Colonic mucosa (tissue), 4 donors: ENCODE data around the gene INKA2. TPM values are rescaled to one million over a fixed set of nuclear protein-coding genes. Genes with fewer than 3 reads are reported as not detected.

ENCODE experiments used
- DNase-seq: peaks from one replicate; pipeline ENCODE4 v3.0.0-alpha.2; 2020
- H3K27ac ChIP-seq: fragments of 200-600 bp; one replicate; pipeline ENCODE4 v1.8.0; 2021
- H3K27me3 ChIP-seq: fragments of 200-600 bp; one replicate; pipeline ENCODE4 v1.8.0; 2021
- H3K36me3 ChIP-seq: fragments of 200-600 bp; one replicate; pipeline ENCODE4 v1.8.0; 2021
- H3K4me1 ChIP-seq: fragments of 200-600 bp; one replicate; pipeline ENCODE4 v1.8.0; 2021; ENCODE audit warnings: mild to moderate bottlenecking
- H3K4me3 ChIP-seq: fragments of 200-600 bp; one replicate; pipeline ENCODE4 v1.8.0; 2021
- H3K9ac ChIP-seq, 2 donors: one replicate each; pipeline ENCODE4 v1.7.0; 2013; ENCODE audit warnings: control low read depth in 2 of 2, low read depth in 2 of 2, low read length in 2 of 2
- H3K9me3 ChIP-seq: fragments of 200-600 bp; one replicate; pipeline ENCODE4 v1.8.0; 2021
- intact Hi-C: fragments of 100-400 bp; cut with DNase I; formaldehyde crosslinking; loops from one replicate; pipeline ENCODE4 v1.14.1; 2022
- total RNA-seq, 2 donors: library from RNA; stranded (reverse); fragmentation: NEBNext Ultra II Directional in 1 of 2; extraction: Animal tissue kit (Norgen Biotek cat#: 25700) in 1 of 2; gene quantifications; one replicate each; pipeline ENCODE4 v1.2.1, GENCODE V29; 2021
- TF ChIP-seq, protein P1 (sequence below): fragments of 200-600 bp; IDR thresholded peaks from one replicate; pipeline ENCODE4 v1.8.0; 2022; ENCODE audit warnings: antibody characterized with exemption, mild to moderate bottlenecking
- donor health status: healthy.
- donor health status: DM: no; HTN: no; CAD: no.
- donor health status: DM: no; HTN: no; CAD: no.

INKA2 gene
- total RNA-seq, 2 donors from 2014 or later: 2.2 to 4.0 TPM

DNA sequence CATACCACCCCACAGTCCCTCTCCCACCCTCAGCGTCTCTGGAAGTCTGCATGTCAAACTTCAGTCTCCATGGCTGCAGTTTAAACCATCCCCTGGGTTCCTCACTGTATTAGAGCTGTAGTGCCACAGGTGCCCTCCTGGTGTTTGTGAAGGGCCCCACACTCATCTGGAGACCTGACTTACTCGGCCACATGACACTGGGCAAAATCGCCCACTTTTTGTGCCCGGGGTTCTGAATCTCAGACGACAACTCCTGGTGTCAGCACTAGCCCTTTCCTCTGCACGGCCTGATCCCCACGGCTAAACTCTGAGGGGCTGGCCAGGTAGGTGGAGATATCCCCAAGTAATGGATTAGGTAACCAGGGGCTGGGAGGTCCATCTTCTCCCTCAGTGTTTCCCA is 6.5 kb downstream of the INKA2 start:
- no peak overlapping the region for H3K4me3 ChIP-seq
- intact Hi-C loops: no loop called here
- DNase-seq: no peak
- peaks cover 1% of the 10 kb centered on the region for H3K4me1 ChIP-seq
- H3K27ac ChIP-seq: no peak overlapping the region
- H3K27me3 ChIP-seq: no peaks in the 10 kb centered on the region
- H3K36me3 ChIP-seq: no peaks in the 10 kb centered on the region
- TF ChIP-seq, protein P1, sequence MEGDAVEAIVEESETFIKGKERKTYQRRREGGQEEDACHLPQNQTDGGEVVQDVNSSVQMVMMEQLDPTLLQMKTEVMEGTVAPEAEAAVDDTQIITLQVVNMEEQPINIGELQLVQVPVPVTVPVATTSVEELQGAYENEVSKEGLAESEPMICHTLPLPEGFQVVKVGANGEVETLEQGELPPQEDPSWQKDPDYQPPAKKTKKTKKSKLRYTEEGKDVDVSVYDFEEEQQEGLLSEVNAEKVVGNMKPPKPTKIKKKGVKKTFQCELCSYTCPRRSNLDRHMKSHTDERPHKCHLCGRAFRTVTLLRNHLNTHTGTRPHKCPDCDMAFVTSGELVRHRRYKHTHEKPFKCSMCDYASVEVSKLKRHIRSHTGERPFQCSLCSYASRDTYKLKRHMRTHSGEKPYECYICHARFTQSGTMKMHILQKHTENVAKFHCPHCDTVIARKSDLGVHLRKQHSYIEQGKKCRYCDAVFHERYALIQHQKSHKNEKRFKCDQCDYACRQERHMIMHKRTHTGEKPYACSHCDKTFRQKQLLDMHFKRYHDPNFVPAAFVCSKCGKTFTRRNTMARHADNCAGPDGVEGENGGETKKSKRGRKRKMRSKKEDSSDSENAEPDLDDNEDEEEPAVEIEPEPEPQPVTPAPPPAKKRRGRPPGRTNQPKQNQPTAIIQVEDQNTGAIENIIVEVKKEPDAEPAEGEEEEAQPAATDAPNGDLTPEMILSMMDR: no peak
- H3K9ac ChIP-seq: no peak overlapping the region
- H3K9me3 ChIP-seq: no peaks in the 10 kb centered on the region

DNA sequence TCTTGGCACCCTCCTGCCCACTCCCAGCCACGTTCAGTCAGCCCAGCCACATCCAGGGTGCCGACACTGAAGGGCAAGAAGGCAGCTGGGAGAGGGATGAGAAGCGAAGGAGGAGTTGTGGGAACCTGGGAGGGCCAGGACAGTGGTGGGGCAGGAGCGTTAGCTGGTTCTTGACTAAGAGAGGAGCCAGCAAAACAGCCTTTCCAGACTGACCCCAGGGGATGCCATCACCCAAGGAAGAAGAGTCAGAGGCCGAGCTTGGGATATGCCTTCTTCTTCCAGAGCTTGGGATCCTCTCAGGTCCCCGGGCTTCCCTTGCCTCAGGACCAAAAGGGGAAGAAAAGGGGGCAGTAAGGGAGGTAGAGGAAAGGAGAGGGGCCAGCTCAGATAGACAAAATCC is 7.2 kb downstream of the INKA2 start:
- TF ChIP-seq, protein P1: no peak
- H3K27me3 ChIP-seq: no peaks in the 10 kb centered on the region
- no peak overlapping the region for H3K9ac ChIP-seq
- DNase-seq: peak; percentile 9
- no peak overlapping the region for H3K27ac ChIP-seq
- no peaks in the 10 kb centered on the region for H3K4me1 ChIP-seq
- H3K36me3 ChIP-seq: no peaks in the 10 kb centered on the region
- intact Hi-C loops: no loop called here
- no peak overlapping the region for H3K4me3 ChIP-seq
- H3K9me3 ChIP-seq: no peaks in the 10 kb centered on the region

DNA sequence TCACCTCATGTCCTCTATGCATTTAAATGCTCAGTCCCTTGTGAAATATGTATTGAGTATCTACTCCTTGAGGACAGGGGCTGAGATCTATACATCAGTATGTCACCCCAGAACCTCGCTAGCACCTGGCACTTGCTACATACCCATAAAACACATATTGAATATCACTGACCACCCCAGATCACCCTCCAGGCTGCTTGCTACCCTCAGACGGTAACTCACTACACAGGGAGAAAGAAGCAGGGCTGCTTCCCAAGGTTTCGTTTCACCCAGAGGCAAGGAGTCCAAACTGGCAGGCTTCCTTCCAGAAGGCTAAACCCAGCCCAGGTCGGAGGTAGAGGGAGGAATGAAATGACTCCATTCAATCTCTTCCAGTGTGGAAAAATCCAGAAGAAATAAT is 8.5 kb downstream of the INKA2 start:
- Histone ChIP-seq H3K27me3 (no peaks in the 10 kb centered on the region), H3K36me3 (no peaks in the 10 kb centered on the region), H3K4me3 (no peak overlapping the region), H3K9ac (no peak overlapping the region), H3K27ac (no peak overlapping the region), H3K4me1 (no peaks in the 10 kb centered on the region), H3K9me3 (no peaks in the 10 kb centered on the region)
- DNase-seq: peak; percentile 6
- intact Hi-C loops: no loop called here
- TF ChIP-seq, protein P1: no peak

DNA sequence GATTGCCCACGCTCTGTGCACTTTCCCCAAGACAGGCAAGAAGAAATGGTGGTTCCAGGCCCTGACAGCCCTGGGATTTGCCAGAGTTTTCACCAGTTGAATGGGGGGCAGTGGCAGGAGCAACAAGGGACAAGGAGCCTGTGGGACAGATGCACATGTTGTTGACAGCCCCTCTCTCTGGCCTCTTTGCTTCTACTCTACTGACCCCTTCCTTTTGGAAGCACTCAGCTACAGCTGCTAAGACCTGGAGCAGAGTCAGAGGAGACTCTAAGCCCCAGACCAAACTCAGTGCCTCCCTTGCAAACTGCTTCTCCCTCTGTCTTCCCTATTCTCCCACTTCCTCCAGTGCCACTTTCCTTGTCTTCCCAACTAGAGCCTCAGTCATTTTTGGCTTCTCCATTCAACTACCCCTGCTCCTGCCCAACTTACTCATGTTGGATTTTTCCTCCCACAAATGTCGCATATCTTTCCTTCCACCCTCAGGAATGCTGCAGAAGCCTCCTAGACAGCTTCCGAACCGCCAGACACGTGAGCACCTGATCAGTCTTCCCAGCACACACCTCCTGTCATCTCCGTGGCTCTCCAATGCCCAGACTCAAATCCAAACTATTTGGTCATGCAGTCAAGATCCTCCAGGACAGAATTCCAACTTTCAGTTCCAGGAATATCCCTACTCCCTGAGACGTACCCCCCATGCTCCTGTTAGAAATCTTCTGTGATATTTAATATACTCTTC is 9.1 kb downstream of the INKA2 start:
- Histone ChIP-seq H3K9ac (no peak overlapping the region), H3K9me3 (no peaks in the 10 kb centered on the region), H3K4me1 (no peaks in the 10 kb centered on the region), H3K27me3 (no peaks in the 10 kb centered on the region), H3K27ac (no peak overlapping the region), H3K36me3 (no peaks in the 10 kb centered on the region), H3K4me3 (no peak overlapping the region)
- peak; percentile 13 for DNase-seq
- TF ChIP-seq, protein P1: no peak
- intact Hi-C loops: no loop called here

DNA sequence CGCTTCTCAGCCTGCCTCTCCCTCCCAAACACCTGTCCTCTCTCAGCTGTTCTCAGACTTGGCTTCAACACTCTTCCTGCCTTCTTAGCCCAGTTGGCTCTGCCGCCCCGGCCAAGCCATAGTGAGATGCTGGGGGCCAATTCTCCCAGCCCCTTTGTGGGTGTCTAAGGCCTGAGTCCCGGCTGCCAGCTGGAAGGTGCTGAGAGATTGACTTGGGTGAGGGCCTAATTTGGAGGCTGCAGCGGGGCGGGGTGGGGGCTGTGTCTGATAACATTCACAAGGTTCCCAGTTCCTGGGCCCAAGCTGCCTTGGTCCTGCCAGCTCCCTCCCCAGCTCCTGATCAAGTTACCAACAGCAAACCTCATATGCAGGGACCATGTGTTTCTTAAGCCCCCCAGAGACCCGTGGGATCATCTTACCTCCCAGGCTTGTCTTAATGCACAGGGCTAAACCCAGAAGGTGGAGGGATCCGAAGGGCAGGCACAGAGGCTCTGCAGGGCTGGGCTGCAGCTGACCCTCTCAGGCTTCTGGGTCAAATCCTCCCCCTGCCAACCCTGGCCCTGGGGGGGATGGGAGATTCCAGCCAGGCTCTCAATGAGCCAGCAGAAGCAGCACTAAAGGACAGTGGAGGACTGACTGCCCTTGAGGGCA is 9.8 kb downstream of the INKA2 start:
- H3K9me3 ChIP-seq: no peaks in the 10 kb centered on the region
- H3K9ac ChIP-seq: no peak overlapping the region
- no peaks in the 10 kb centered on the region for H3K4me1 ChIP-seq
- H3K27me3 ChIP-seq: no peaks in the 10 kb centered on the region
- intact Hi-C loops: no loop called here
- no peak overlapping the region for H3K27ac ChIP-seq
- TF ChIP-seq, protein P1: no peak
- no peaks in the 10 kb centered on the region for H3K36me3 ChIP-seq
- peak; percentile 12 for DNase-seq
- no peak overlapping the region for H3K4me3 ChIP-seq
